Upper lobe of right lung (tissue), 1 donor: Measurements from ENCODE around the gene PTPRK. TPM values are rescaled to one million over a fixed set of nuclear protein-coding genes. Genes with fewer than 3 reads are reported as not detected.
"Not testable (repeated sequence)": the region's sequence is repeated elsewhere in the genome, so short reads cannot be mapped to it uniquely, and the experiment has no call there.

ENCODE experiments used
- ATAC-seq: fragments of 200-7000 bp; cut with Tn5 transposase; one replicate; pipeline ENCODE4 v1.9.1; 2020; ENCODE audit warnings: mild to moderate bottlenecking, moderate library complexity
- DNase-seq: peaks from one replicate; pipeline ENCODE4 v3.0.0-alpha.2; 2020
- H3K27ac ChIP-seq: fragments of 200-600 bp; one replicate; pipeline ENCODE4 v1.8.0; 2022
- H3K27me3 ChIP-seq: fragments of 200-600 bp; one replicate; pipeline ENCODE4 v1.8.0; 2022; ENCODE audit warnings: mild to moderate bottlenecking
- H3K36me3 ChIP-seq: fragments of 200-600 bp; one replicate; pipeline ENCODE4 v1.8.0; 2022
- H3K4me1 ChIP-seq: fragments of 200-600 bp; one replicate; pipeline ENCODE4 v1.8.0; 2022
- H3K4me3 ChIP-seq: fragments of 200-600 bp; one replicate; pipeline ENCODE4 v1.8.0; 2022; ENCODE audit warnings: mild to moderate bottlenecking
- H3K9me3 ChIP-seq: fragments of 200-600 bp; one replicate; pipeline ENCODE4 v1.8.0; 2022
- CTCF ChIP-seq: fragments of 200-600 bp; IDR thresholded peaks from one replicate; pipeline ENCODE4 v1.8.0; 2022; ENCODE audit warnings: antibody characterized with exemption
- intact Hi-C: fragments of 100-400 bp; cut with DNase I; formaldehyde crosslinking; loops from one replicate; pipeline ENCODE4 v1.11.0; 2022
- total RNA-seq: library from RNA; stranded (reverse); fragmentation: NEBNext Ultra II Directional; extraction: Animal tissue kit (Norgen Biotek cat#: 25700); gene quantifications from one replicate; pipeline ENCODE4 v1.2.1, GENCODE V29; 2021
- donor health status: DM: no; HTN: yes; CAD: no; lungs with severe emphysema.

The PTPRK gene
- total RNA-seq, 1 donor from 2014 or later = 64.6 TPM

GRCh38 chr6:128493877-128494276 lies 26.5 kb downstream of the PTPRK start:
- no peak for ATAC-seq
- TF ChIP-seq CTCF = no peak
- H3K27me3 ChIP-seq = no peaks in the 10 kb centered on the region
- no peak for DNase-seq
- no peaks in the 10 kb centered on the region for H3K9me3 ChIP-seq
- H3K36me3 ChIP-seq = no peaks in the 10 kb centered on the region
- intact Hi-C loops = no loop called here
- no peak overlapping the region for H3K4me3 ChIP-seq
- H3K4me1 ChIP-seq = peaks cover 27% of the 10 kb centered on the region
- H3K27ac ChIP-seq = no peak overlapping the region

- no peak overlapping the region for H3K27ac ChIP-seq
- no peaks in the 10 kb centered on the region for H3K27me3 ChIP-seq
- H3K4me3 ChIP-seq = no peak overlapping the region
- no peaks in the 10 kb centered on the region for H3K36me3 ChIP-seq
- DNase-seq (no peak), ATAC-seq (peak; percentile 57)
- no peak for TF ChIP-seq CTCF
- no peaks in the 10 kb centered on the region for H3K9me3 ChIP-seq
- H3K4me1 ChIP-seq = peaks cover 27% of the 10 kb centered on the region
- intact Hi-C loops = no loop called here
These were observed 28.0 kb downstream of the PTPRK start for GRCh38 chr6:128492386-128492785.

- ATAC-seq = peak; percentile 20
- intact Hi-C loops = no loop called here
These were observed 28.7 kb downstream of the PTPRK start for GRCh38 chr6:128491610-128492206.

GRCh38 chr6:128491100-128491581 lies 29.3 kb downstream of the PTPRK start:
- Histone ChIP-seq H3K27ac (peak overlapping the region; percentile 76), H3K36me3 (no peaks in the 10 kb centered on the region), H3K27me3 (no peaks in the 10 kb centered on the region), H3K9me3 (no peaks in the 10 kb centered on the region), H3K4me1 (peaks cover 27% of the 10 kb centered on the region), H3K4me3 (peak overlapping the region; percentile 35)
- DNase-seq (no peak), ATAC-seq (no peak)
- intact Hi-C loops = no loop called here
- no peak for TF ChIP-seq CTCF

More at GRCh38 chr6:128491610-128492206, 28.7 kb downstream of the PTPRK start:
- peak overlapping the region; percentile 35 for H3K4me3 ChIP-seq
- H3K27ac ChIP-seq = peak overlapping the region; percentile 76
- no peaks in the 10 kb centered on the region for H3K9me3 ChIP-seq
- H3K4me1 ChIP-seq = peaks cover 27% of the 10 kb centered on the region
- H3K36me3 ChIP-seq = no peaks in the 10 kb centered on the region
- no peak for TF ChIP-seq CTCF
- DNase-seq = no peak
- no peaks in the 10 kb centered on the region for H3K27me3 ChIP-seq

- no peaks in the 10 kb centered on the region for H3K27me3 ChIP-seq
- H3K36me3 ChIP-seq = no peaks in the 10 kb centered on the region
- H3K4me3 ChIP-seq = no peak overlapping the region
- DNase-seq = no peak
- no peak overlapping the region for H3K27ac ChIP-seq
- intact Hi-C loops = no loop called here
- peaks cover 22% of the 10 kb centered on the region for H3K4me1 ChIP-seq
- ATAC-seq = no peak
- H3K9me3 ChIP-seq = no peaks in the 10 kb centered on the region
- TF ChIP-seq CTCF = no peak
These were observed 32.7 kb downstream of the PTPRK start for GRCh38 chr6:128487746-128488145.

GRCh38 chr6:128487055-128487454 lies 33.3 kb downstream of the PTPRK start:
- Histone ChIP-seq H3K27me3 (no peaks in the 10 kb centered on the region), H3K4me1 (peaks cover 15% of the 10 kb centered on the region), H3K4me3 (no peak overlapping the region), H3K36me3 (no peaks in the 10 kb centered on the region), H3K27ac (no peak overlapping the region), H3K9me3 (no peaks in the 10 kb centered on the region)
- intact Hi-C loops = no loop called here
- peak; percentile 60 for ATAC-seq
- DNase-seq = no peak
- TF ChIP-seq CTCF = peak; percentile 24

- DNase-seq, H3K27me3 ChIP-seq, H3K9me3 ChIP-seq, H3K36me3 ChIP-seq, intact Hi-C loops, ATAC-seq, H3K4me3 ChIP-seq, H3K27ac ChIP-seq: not testable (repeated sequence)
- peaks cover 14% of the 10 kb centered on the region for H3K4me1 ChIP-seq
These were observed 33.8 kb downstream of the PTPRK start for GRCh38 chr6:128486580-128486979.
